ENCODE data around the gene ZNF32.
A peak's percentile ranks its signal among the peaks of the same experiment; 100 is the strongest.
"Not testable (repeated sequence)": the region's sequence is repeated elsewhere in the genome, so short reads cannot be mapped to it uniquely, and the experiment has no call there.

ZNF32 gene

DNA sequence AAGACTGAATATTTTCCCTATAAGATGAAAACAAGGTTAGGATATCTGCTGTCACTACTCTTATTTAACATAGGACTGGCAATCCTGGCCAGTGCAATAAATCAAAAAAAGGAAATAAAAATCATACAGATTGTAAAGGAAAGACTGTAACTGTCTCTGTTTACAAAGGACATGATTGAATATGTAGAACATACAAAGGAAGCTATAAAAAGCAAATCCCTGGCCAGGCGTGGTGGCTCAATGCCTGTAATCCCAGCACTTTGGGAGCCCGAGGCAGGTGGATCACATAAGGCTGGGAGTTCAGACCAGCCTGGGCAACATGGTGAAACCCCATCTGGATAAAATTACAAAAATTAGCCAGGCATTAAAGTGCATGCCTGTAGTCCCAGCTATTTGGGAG lies 26.6 kb downstream of the ZNF32 start:
- Histone ChIP-seq H3K4me3 (ENCODE audit: low read length) (no peak overlapping the region), H3K9ac (ENCODE audit: low read length) (no peak overlapping the region), H3K36me3 (ENCODE audit: control insufficient read depth, low read depth, low read length) (peaks cover 5% of the 10 kb centered on the region), H3K4me1 (ENCODE audit: control insufficient read depth, low read depth, low read length) (no peaks in the 10 kb centered on the region), H3K27ac (ENCODE audit: low read length) (no peak overlapping the region), H3K27me3 (ENCODE audit: control insufficient read depth, insufficient read depth, low read length) (no peaks in the 10 kb centered on the region), H3K9me3 (ENCODE audit: control insufficient read depth, low read depth, low read length) (peaks cover 13% of the 10 kb centered on the region)

DNA sequence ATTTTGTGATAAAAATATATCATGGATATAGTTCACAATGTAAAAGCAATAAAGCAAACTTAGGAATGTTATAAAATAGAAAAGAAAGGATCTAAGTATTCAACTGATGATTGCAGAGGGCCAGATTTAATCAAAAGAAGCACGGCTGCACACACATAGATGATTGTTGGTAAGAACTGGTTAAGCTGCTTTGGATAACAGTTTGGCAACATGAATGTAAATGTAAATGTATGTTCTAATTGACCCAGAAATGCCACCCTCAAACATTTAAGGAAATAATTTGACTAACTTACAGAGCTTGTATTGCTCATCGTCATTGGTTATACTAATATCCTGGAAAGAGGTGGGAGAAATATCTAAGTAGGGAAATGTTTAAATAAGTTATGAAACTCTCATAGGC lies 29.3 kb downstream of the ZNF32 start:
- H3K27ac ChIP-seq (ENCODE audit: low read length), result no peak overlapping the region
- no peaks in the 10 kb centered on the region for H3K27me3 ChIP-seq (ENCODE audit: control insufficient read depth, insufficient read depth, low read length)
- no peaks in the 10 kb centered on the region for H3K4me1 ChIP-seq (ENCODE audit: control insufficient read depth, low read depth, low read length)
- H3K36me3 ChIP-seq (ENCODE audit: control insufficient read depth, low read depth, low read length), result peaks cover 21% of the 10 kb centered on the region
- no peak overlapping the region for H3K9ac ChIP-seq (ENCODE audit: low read length)
- no peak overlapping the region for H3K4me3 ChIP-seq (ENCODE audit: low read length)
- peaks cover 32% of the 10 kb centered on the region for H3K9me3 ChIP-seq (ENCODE audit: control insufficient read depth, low read depth, low read length)

DNA sequence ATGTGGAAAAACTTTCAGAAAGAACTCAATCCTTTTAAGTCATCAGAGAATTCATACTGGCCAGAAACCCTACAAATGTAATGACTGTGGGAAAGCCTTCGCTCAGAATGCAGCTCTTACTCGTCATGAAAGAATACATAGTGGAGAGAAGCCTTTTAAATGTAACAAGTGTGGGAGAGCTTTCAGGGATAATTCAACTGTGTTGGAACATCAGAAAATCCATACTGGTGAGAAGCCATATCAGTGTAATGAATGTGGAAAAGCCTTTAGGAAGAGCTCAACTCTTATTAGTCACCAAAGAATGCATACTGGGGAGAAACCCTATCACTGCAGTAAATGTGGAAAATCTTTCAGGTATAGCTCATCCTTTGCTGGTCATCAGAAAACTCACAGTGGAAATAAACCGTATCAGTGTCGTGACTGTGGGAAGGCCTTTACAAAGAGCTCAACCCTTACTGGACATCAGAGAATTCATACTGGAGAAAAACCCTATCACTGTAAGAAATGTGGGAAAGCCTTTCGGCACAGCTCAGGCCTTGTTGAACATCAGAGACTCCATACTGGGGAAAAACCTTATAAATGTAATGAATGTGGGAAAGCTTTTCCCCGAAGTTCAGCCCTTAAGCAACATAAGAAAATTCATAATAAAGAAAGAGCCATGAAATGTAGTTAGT lies 31.8 kb downstream of the ZNF32 start:
- H3K9ac ChIP-seq (ENCODE audit: low read length), result no peak overlapping the region
- no peaks in the 10 kb centered on the region for H3K4me1 ChIP-seq (ENCODE audit: control insufficient read depth, low read depth, low read length)
- H3K9me3 ChIP-seq (ENCODE audit: control insufficient read depth, low read depth, low read length), result peaks cover 32% of the 10 kb centered on the region
- no peak overlapping the region for H3K4me3 ChIP-seq (ENCODE audit: low read length)
- H3K36me3 ChIP-seq (ENCODE audit: control insufficient read depth, low read depth, low read length), result peaks cover 21% of the 10 kb centered on the region
- H3K27me3 ChIP-seq (ENCODE audit: control insufficient read depth, insufficient read depth, low read length), result no peaks in the 10 kb centered on the region
- no peak overlapping the region for H3K27ac ChIP-seq (ENCODE audit: low read length)

DNA sequence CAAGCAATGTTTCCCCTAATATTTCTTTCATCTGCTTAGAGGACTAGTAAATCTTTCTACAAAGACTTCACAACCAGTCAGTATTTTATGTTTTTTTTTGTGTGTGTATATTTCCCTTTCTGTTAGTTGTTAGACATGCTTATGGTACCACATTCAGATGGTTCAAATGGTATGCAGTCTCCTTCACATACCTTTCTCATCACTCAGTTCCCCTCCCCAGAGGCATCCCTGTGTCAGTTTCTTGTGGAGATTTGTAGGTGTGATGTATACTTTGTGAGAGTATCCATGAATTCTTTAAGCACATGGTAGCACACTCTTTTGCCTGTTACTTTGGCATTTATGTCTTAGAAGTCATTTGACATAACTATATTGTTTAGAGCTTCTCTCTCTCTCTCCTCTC lies 38.0 kb downstream of the ZNF32 start:
- Histone ChIP-seq H3K27ac (ENCODE audit: low read length) (no peak overlapping the region), H3K36me3 (ENCODE audit: control insufficient read depth, low read depth, low read length) (peaks cover 13% of the 10 kb centered on the region), H3K9me3 (ENCODE audit: control insufficient read depth, low read depth, low read length) (peaks cover 5% of the 10 kb centered on the region), H3K4me3 (ENCODE audit: low read length) (no peak overlapping the region), H3K27me3 (ENCODE audit: control insufficient read depth, insufficient read depth, low read length) (no peaks in the 10 kb centered on the region), H3K4me1 (ENCODE audit: control insufficient read depth, low read depth, low read length) (peaks cover 5% of the 10 kb centered on the region), H3K9ac (ENCODE audit: low read length) (no peak overlapping the region)

DNA sequence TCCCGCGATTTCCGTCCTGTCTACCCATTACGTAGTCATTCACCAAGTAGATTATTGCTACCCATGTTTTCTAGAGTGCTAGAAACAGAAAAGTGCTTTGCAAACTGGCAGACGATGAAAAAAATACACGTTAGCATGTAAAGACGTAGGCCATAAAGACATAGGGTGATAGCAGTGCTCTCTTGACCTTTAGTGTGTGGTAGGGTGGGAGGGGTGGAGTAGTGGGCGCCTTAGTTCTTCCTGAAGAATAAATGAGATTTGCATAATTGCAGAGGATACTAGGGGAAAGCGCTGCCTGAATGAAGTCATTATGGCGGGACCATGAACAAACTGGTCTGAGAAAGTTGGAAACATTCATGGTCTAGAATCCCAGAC lies 41.5 kb downstream of the ZNF32 start:
- H3K9me3 ChIP-seq (ENCODE audit: control insufficient read depth, low read depth, low read length), result no peaks in the 10 kb centered on the region
- peak overlapping the region; percentile 71 for H3K9ac ChIP-seq (ENCODE audit: low read length)
- no peak overlapping the region for H3K27ac ChIP-seq (ENCODE audit: low read length)
- H3K4me3 ChIP-seq (ENCODE audit: low read length), result peak overlapping the region; percentile 70
- peaks cover 5% of the 10 kb centered on the region for H3K4me1 ChIP-seq (ENCODE audit: control insufficient read depth, low read depth, low read length)
- peaks cover 10% of the 10 kb centered on the region for H3K36me3 ChIP-seq (ENCODE audit: control insufficient read depth, low read depth, low read length)
- no peaks in the 10 kb centered on the region for H3K27me3 ChIP-seq (ENCODE audit: control insufficient read depth, insufficient read depth, low read length)

DNA sequence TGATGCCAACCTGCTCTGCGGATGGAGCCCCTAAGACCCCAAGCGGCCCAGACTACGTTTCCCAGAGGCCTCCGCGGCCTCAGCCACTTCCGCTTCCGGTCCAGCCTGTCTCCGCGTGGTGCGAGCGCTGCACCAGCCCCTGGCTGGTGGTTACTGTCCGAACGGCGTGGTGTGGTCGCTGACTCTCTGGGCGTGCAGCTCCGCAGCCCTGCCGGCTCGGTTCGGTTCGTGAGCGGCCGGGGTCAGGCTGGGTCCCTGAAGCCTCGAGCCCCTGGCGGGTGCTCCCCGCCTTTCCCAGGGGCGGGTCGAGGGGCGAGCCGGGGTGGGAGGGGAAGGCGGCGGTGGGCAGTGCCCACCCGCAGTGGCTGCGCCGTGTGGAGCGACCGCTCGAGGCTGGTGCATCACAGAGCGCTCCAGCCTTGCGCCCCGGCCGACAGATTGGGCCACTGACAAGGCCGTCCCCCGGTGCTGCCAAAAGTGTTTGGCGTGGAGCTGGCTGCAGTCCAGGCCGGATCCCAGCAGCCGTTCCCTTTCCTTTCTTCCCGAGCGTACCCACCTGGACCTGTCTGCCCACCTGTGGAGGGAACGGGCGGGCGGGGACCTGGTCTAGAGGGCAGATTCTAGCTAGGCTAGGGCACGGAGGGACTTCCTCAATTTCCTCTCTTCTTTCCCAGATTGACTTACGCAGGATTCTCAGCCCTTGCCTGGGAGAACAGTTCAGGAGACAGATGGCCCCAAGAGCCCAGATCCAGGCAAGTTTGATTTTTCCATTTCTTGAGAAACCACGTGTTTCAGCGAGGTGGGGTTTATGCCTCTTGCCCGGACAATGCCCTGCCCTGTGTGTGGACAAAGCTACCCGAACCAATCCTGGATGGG lies 42.1 kb downstream of the ZNF32 start, which contains the start of gene ZNF485:
Gene ZNF485, plus strand, starts transcription at position 116 of the 876 bp plus-strand sequence. Its CDS starts 613 bp downstream, at position 729.
- Histone ChIP-seq H3K27me3 (ENCODE audit: control insufficient read depth, insufficient read depth, low read length) (no peaks in the 10 kb centered on the region), H3K4me1 (ENCODE audit: control insufficient read depth, low read depth, low read length) (peaks cover 5% of the 10 kb centered on the region), H3K9ac (ENCODE audit: low read length) (peak within 1 kb of the TSS; percentile 71), H3K4me3 (ENCODE audit: low read length) (peak within 1 kb of the TSS; percentile 70), H3K9me3 (ENCODE audit: control insufficient read depth, low read depth, low read length) (no peaks in the 10 kb centered on the region), H3K27ac (ENCODE audit: low read length) (no peak within 1 kb of the TSS), H3K36me3 (ENCODE audit: control insufficient read depth, low read depth, low read length) (peaks cover 10% of the 10 kb centered on the region)

DNA sequence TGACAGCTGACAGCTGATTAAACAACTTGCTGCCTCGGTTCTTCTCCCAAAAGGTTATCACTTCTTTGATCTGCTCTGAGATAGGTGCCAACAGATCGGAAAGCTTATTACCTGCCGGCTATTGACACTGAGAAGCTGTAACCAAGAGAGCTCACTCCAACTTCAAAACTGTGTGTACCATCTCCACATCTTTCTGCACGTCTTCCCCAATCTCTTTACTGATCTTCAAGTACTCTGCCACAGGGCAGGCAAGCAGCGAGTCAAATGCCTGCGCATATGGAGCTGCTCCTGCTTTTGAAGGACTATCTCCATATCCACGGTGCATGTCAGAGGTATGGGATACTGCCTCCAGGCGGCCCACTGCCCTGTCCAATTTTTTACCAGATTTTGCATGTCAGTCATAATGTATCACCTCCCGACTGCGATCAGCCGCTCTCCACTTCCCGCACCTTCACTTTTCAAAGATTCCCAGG lies 42.8 kb downstream of the ZNF32 start:
- peaks cover 10% of the 10 kb centered on the region for H3K36me3 ChIP-seq (ENCODE audit: control insufficient read depth, low read depth, low read length)
- H3K27ac ChIP-seq (ENCODE audit: low read length), result no peak overlapping the region
- peaks cover 5% of the 10 kb centered on the region for H3K4me1 ChIP-seq (ENCODE audit: control insufficient read depth, low read depth, low read length)
- H3K4me3 ChIP-seq (ENCODE audit: low read length), result peak overlapping the region; percentile 70
- no peaks in the 10 kb centered on the region for H3K9me3 ChIP-seq (ENCODE audit: control insufficient read depth, low read depth, low read length)
- no peaks in the 10 kb centered on the region for H3K27me3 ChIP-seq (ENCODE audit: control insufficient read depth, insufficient read depth, low read length)
- H3K9ac ChIP-seq (ENCODE audit: low read length), result no peak overlapping the region

DNA sequence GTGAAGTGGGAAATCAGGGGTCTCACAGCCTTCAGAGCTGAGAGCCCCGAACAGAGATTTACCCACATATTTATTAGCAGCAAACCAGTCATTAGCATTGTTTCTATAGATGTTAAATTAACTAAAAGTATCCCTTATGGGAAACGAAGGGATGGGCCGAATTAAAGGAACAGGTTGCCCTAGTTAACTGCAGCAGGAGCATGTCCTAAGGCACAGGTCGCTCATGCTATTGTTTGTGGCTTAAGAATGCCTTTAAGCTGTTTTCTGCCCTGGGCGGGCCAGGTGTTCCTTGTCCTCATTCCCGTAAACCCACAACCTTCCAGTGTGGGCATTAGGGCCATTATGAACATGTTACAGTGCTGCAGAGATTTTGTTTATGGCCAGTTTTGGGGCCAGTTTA lies 47.1 kb downstream of the ZNF32 start:
- not testable (repeated sequence) for H3K27me3 ChIP-seq (ENCODE audit: control insufficient read depth, insufficient read depth, low read length); H3K4me3 ChIP-seq (ENCODE audit: low read length); H3K36me3 ChIP-seq (ENCODE audit: control insufficient read depth, low read depth, low read length); H3K27ac ChIP-seq (ENCODE audit: low read length); H3K9me3 ChIP-seq (ENCODE audit: control insufficient read depth, low read depth, low read length); H3K9ac ChIP-seq (ENCODE audit: low read length); H3K4me1 ChIP-seq (ENCODE audit: control insufficient read depth, low read depth, low read length)

DNA sequence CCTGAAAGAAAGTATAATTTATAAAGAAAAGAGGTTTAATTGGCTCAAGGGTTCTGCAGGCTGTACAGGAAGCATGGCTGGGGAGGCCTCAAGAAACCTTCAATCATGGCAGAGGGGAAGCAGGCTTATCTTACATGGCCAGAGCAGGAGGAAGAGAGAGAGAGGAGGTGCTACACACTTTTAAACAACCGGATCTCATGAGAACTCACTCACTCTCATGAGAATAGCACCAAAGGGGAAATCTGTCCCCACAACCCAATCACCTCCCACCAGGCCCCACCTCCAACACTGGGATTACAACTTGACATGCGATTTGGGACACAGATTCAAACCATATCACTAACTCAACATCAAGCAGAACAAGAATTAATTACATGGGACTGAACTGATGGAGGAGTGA lies 49.3 kb downstream of the ZNF32 start:
- H3K9ac ChIP-seq (ENCODE audit: low read length), result no peak overlapping the region
- peaks cover 6% of the 10 kb centered on the region for H3K9me3 ChIP-seq (ENCODE audit: control insufficient read depth, low read depth, low read length)
- no peaks in the 10 kb centered on the region for H3K36me3 ChIP-seq (ENCODE audit: control insufficient read depth, low read depth, low read length)
- no peaks in the 10 kb centered on the region for H3K27me3 ChIP-seq (ENCODE audit: control insufficient read depth, insufficient read depth, low read length)
- no peaks in the 10 kb centered on the region for H3K4me1 ChIP-seq (ENCODE audit: control insufficient read depth, low read depth, low read length)
- no peak overlapping the region for H3K27ac ChIP-seq (ENCODE audit: low read length)
- no peak overlapping the region for H3K4me3 ChIP-seq (ENCODE audit: low read length)

DNA sequence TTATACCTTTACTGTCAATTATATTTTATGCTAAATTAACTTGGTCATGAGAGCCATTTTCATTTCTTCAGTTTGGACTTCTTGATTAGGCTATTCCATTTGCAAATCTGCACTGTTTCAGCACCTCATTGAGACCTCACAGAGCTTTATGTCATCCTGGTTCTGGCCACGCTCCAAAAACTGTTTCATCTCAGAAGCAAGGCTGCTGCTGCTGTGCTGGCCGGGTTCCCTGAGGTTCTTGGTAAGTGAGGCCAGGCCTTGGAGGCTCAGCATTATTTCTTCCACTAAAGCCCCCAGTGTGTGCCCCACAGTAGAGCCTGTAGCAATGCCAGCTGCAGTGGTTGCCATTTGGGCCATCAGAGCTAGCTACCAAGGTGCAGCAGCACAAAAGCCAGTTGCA lies 50.2 kb downstream of the ZNF32 start:
- Histone ChIP-seq H3K9ac (ENCODE audit: low read length) (no peak overlapping the region), H3K4me1 (ENCODE audit: control insufficient read depth, low read depth, low read length) (no peaks in the 10 kb centered on the region), H3K36me3 (ENCODE audit: control insufficient read depth, low read depth, low read length) (no peaks in the 10 kb centered on the region), H3K27me3 (ENCODE audit: control insufficient read depth, insufficient read depth, low read length) (no peaks in the 10 kb centered on the region), H3K9me3 (ENCODE audit: control insufficient read depth, low read depth, low read length) (peaks cover 6% of the 10 kb centered on the region), H3K4me3 (ENCODE audit: low read length) (no peak overlapping the region), H3K27ac (ENCODE audit: low read length) (no peak overlapping the region)

DNA sequence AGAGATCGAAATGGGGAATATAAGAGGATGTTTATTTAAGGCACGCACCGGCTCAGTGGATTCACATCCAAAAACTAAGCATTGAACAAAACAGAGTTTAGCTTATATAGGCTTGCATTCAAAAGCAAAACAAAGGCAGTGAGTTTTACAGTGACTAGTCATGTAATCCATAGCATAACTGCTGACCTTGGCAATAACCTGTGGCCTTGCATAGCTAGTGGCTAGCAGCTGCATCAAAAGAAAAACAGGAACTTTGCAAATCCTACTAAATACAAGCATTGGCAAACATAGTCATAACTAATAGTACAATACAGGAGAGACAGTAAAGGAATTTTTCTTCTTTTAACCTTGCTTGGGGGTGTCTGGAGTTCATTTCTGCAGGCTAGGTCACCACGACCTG lies 52.1 kb downstream of the ZNF32 start:
- Histone ChIP-seq H3K27ac (ENCODE audit: low read length) (no peak overlapping the region), H3K9me3 (ENCODE audit: control insufficient read depth, low read depth, low read length) (peaks cover 14% of the 10 kb centered on the region), H3K4me1 (ENCODE audit: control insufficient read depth, low read depth, low read length) (no peaks in the 10 kb centered on the region), H3K27me3 (ENCODE audit: control insufficient read depth, insufficient read depth, low read length) (no peaks in the 10 kb centered on the region), H3K36me3 (ENCODE audit: control insufficient read depth, low read depth, low read length) (no peaks in the 10 kb centered on the region), H3K4me3 (ENCODE audit: low read length) (no peak overlapping the region), H3K9ac (ENCODE audit: low read length) (no peak overlapping the region)
